22Rv1 (cell line): ENCODE results near the gene ZNF578.
A peak's percentile ranks its signal among the peaks of the same experiment; 100 is the strongest.
"Not testable (repeated sequence)": the region's sequence is repeated elsewhere in the genome, so short reads cannot be mapped to it uniquely, and the experiment has no call there.

ENCODE experiments used
- H3K27ac ChIP-seq: fragments of 450-650 bp; 2 replicates; pipeline ENCODE4 v1.5.1; 2017
- ZFX ChIP-seq: fragments of 450-650 bp; IDR thresholded peaks from 2 replicates; pipeline ENCODE4 v1.6.1; 2017; ENCODE audit warnings: antibody characterized with exemption, borderline replicate concordance
- TF ChIP-seq, protein P1 (sequence below): fragments of 450-650 bp; IDR thresholded peaks from 2 replicates; pipeline ENCODE4 v1.5.1; 2017; ENCODE audit warnings: mild to moderate bottlenecking

Gene ZNF578

GRCh38 chr19:52522551-52522950, 69.2 kb downstream of the ZNF578 start:
- TF ChIP-seq ZFX: no peak
- TF ChIP-seq, protein P1, sequence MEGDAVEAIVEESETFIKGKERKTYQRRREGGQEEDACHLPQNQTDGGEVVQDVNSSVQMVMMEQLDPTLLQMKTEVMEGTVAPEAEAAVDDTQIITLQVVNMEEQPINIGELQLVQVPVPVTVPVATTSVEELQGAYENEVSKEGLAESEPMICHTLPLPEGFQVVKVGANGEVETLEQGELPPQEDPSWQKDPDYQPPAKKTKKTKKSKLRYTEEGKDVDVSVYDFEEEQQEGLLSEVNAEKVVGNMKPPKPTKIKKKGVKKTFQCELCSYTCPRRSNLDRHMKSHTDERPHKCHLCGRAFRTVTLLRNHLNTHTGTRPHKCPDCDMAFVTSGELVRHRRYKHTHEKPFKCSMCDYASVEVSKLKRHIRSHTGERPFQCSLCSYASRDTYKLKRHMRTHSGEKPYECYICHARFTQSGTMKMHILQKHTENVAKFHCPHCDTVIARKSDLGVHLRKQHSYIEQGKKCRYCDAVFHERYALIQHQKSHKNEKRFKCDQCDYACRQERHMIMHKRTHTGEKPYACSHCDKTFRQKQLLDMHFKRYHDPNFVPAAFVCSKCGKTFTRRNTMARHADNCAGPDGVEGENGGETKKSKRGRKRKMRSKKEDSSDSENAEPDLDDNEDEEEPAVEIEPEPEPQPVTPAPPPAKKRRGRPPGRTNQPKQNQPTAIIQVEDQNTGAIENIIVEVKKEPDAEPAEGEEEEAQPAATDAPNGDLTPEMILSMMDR: no peak
- no peak overlapping the region for H3K27ac ChIP-seq

- no peak for TF ChIP-seq ZFX
- no peak overlapping the region for H3K27ac ChIP-seq
These were observed 70.7 kb downstream of the ZNF578 start for GRCh38 chr19:52524086-52524485.

DNA sequence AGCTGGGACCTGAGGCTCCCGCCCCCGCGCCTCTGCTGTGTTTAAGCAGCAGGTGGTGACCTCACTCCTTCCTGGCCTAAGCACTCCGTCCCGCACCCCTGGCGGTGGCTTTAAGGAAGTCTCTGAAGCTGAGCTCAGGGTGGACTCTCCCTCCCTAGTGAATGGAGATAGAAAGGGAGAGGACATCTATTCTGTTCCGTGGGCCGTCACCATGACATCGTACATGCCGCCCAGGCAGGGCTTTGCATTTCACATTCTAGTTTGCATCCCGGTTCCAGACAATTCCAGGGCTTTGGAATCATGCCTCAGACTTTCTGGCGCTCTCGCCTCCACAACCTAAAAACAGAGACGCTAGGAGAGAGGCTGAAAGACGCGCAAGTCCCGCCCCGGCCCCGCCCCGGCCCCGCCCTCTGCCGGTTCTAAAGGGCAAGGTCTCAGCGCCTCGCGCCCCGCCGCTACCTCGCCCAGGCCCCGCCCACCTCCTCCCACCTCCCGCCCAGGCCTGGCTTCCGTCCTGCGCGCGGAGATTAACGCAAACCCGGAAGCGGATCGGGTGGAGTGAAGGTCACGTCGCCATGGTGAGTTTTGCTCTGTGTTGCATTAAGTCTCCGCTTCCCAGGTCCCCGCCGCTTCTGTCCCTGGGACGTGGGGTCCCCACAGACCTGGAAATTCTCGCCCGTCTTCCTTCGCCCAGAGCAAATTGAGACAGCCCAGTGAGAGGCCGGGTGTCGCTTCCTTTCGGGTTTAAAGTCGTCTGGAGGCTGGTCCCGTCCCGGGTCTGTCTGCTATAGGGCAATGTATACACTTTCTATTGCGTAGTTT, 74.0 kb downstream of the ZNF578 start, which contains the start of gene ZNF808:
Gene ZNF808, plus strand, starts transcription at position 535 of the 822 bp plus-strand sequence. CDS start 15,617 bp downstream, outside the sequence.
- no peak for TF ChIP-seq ZFX
- TF ChIP-seq, protein P1: peak; percentile 70

DNA sequence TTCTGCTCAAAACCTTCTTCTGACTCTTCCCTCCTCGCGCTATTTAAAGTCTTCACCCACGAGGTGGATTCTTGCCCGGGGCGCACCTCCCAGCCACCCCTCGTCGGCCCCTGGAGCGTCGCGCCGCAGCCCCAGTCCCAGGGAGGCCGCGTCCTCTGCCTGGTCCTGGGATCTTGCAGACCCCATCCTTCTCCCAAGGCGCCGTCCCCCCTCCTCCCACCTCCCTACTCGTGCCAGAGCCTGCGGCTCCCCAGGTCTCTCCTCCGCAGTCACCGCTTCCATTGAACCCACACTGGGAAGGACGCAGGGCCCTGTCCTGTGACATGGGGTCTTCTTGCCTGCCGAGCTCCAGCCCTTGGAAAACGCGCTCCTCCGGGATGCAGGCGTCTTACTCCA, 74.6 kb downstream of the ZNF578 start:
- no peak for TF ChIP-seq ZFX
- TF ChIP-seq, protein P1: no peak
- H3K27ac ChIP-seq: peak overlapping the region; percentile 94

More for the DNA sequence above, 74.0 kb downstream of the ZNF578 start, which contains the start of gene ZNF808:
- H3K27ac ChIP-seq: peak within 1 kb of the TSS; percentile 94

DNA sequence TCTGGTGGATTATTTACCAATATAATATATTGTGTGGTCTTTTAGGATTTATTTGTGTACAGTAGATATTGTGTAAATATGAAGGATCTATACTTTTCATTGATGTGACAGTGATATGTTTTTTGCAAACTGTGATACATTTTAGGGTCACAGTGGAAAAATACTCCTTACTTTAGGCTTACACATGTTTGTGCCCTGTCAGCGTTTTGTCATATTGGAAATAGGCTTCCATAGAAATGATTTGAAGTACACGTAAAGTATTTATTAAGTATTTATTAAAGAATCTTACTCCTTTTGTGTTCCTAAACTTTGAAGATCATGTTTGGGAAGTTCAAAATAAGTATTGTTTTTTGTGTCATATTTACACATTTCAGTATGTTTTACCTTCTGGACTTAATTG, 79.1 kb downstream of the ZNF578 start:
- no peak for TF ChIP-seq ZFX
- TF ChIP-seq, protein P1: no peak
- H3K27ac ChIP-seq: no peak overlapping the region

DNA sequence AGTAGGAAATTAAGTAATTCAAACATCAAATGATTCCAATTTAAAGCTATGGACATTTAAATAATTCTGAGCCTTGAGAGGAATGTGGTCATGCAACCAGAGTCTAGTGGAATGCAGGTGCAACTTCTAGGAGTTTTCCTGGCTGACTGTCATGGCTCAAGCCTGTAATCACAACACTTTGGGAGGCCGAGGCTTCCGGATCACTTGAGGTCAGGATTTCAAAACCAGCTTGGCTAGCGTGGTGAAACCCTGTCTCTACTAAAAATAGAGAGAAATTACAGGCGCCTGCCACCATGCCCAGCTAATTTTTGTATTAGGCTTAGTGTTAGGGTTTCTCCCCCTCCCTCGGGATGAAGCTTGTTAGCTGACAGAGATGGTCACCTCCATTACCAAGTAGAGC, 80.5 kb downstream of the ZNF578 start:
- TF ChIP-seq, protein P1: no peak
- no peak for TF ChIP-seq ZFX
- no peak overlapping the region for H3K27ac ChIP-seq

GRCh38 chr19:52535385-52535770, 82.0 kb downstream of the ZNF578 start:
- H3K27ac ChIP-seq: not testable (repeated sequence)

GRCh38 chr19:52535771-52536447, 82.6 kb downstream of the ZNF578 start:
- TF ChIP-seq, protein P1: no peak
- no peak for TF ChIP-seq ZFX
- H3K27ac ChIP-seq: no peak overlapping the region
